Muscle of back (tissue), 11 donors: Measurements from ENCODE around the gene RNU11. TPM values are rescaled to one million over a fixed set of nuclear protein-coding genes. Genes with fewer than 3 reads are reported as not detected.
"Not testable (repeated sequence)": the region's sequence is repeated elsewhere in the genome, so short reads cannot be mapped to it uniquely, and the experiment has no call there.

ENCODE experiments used
- DNase-seq, 3 donors: peaks; one replicate each; pipeline versions ENCODE4 v3.0.0 to v3.0.0-alpha.2; 2013
- polyA plus RNA-seq, 10 donors: library from polyadenylated mRNA; unstranded; fragments of 120-200 nt; gene quantifications; one replicate each; pipeline ENCODE4 v1.2.1, GENCODE V29; 2013; ENCODE audit not compliant: insufficient read length in 10 of 10

Gene RNU11
- polyA plus RNA-seq, 10 donors = not detected

GRCh38 chr1:28656335-28656734, 7.9 kb downstream of the RNU11 start:
- DNase-seq = no peak

DNA sequence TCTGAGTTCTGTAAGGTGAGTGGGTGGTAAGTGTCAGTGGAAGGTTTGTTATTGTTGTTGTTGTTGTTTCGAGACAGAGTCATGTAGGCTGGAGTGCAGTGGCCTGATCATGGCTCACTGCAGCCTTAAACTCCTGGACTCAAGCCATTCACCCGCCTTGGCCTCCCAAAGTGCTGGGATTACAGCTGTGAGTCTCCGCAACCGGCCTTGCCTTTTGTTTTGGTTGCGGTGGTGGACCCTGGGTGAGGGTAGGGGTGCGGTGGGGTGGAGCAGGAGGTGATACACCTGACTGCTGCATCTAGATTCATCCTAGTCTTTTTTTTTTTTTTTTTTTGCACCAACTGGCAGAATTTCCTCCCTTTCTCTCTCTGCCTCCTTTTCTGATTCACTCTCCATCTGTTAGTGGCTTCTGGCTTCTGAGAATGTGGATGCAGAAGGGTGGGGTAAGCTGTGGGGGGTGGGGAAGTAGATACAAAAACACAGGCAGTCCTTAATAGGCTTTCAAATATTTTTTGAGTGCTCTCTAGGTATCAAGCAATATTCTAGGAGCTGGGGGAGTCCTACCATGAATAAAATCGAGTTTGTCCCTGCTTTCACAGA, 15.6 kb downstream of the RNU11 start:
- no peak for DNase-seq

- no peak for DNase-seq
These were observed 18.4 kb downstream of the RNU11 start for GRCh38 chr1:28666806-28667205.

- DNase-seq = peak; percentile 87 to 95 (median 88)
These were observed 20.0 kb downstream of the RNU11 start, which contains the start of gene GMEB1 for GRCh38 chr1:28668191-28668955. GMEB1 (plus strand) TSS chr1:28668784; CDS start chr1:28683613, 14,829 bp downstream.

DNA sequence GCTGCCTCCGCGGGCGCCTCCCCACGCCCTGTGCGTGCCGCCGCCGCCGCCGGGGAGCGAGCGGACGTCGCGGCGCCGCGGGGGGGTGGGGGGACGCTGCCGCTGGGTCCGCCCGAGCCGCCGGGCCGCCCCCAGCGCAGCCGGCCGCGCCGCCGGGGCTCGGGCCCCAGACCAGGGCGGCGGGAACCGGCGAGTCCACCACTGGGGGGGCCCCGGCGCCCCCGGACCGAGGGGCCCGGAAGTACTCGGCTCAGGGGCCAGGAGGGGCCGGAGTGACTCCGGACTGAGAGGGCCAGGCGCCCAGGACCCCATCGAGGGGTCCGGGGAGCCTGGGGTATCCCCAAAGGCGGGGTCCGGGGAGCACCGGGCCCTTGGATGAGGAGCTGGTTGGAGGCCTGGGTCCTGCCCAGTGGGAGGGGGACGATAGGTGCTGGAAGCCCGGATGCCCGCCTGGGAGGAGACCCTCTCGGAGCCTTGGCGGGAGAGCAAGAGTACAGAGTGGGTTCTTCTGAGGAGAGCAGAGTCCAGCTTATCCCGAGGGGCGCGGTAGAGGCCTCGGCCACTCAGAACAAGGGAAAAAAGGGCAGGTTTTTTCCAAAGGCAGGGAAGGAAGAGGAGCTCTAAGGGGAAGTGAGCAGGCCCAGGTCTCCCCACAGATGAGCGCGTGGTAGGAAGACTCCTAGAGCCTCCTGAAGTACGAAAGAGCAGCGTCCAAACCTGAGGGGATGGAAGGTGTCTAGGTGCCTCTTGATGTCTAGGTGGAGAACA, 20.7 kb downstream of the RNU11 start:
- DNase-seq = peak; percentile 35 to 88 (median 58)

- no peak for DNase-seq
These were observed 22.9 kb downstream of the RNU11 start for GRCh38 chr1:28671254-28671780.

DNA sequence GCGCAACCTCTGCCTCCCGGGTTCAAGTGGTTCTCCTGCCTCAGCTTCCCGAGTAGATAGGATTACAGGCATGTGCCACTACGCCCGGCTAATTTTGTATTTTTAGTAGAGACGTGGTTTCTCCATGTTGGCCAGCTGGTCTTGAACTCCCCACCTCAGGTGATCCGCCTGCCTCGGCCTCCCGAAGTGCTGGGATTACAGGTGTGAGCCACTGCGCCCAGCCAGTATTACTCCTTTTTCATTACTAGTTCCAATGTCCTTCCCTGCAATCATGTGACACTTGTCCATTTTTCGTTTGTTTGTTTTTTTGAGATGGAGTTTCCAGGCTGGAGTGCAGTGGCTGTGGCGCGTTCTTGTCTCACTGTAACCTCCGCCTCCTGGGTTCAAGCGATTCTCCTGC, 24.6 kb downstream of the RNU11 start:
- not testable (repeated sequence) for DNase-seq

DNA sequence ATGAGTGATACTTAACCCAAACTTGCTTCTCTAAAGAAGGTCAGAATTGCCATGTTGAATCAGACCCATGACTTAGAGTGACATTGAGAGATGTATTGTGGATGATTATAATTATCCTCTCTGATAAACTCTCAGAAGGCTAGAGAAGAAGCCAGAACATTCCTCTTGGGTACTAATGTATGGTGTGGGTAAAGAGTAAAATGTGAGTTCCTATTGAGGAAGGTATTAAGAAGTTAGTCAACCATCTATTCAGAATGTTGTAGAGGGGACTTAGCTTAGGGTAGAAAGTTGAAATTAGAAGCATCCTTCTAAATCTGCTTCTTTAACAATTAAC, 27.5 kb downstream of the RNU11 start:
- DNase-seq = no peak

GRCh38 chr1:28680151-28680550, 31.8 kb downstream of the RNU11 start:
- DNase-seq = no peak

- DNase-seq = no peak
These were observed 34.4 kb downstream of the RNU11 start for GRCh38 chr1:28682840-28683239.

DNA sequence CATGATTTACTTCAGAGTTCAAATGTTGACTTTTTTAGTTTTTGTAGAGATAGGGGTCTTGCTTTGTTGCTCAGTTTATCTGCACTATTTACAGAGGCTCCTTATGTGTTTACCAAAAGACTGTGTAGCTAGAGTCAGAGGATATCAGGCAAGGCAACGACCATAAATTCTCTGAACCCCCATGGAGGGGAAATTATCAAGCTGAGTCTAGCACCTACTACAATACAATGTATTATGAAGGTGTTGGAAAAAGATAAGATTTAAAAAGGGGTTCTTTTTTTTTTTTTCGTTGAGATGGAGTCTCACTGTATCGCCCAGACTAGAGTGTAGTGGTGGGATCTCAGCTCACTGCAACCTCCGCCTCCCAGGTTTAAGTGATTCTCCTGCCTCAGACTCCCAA, 36.5 kb downstream of the RNU11 start:
- no peak for DNase-seq

- not testable (repeated sequence) for DNase-seq
These were observed 43.2 kb downstream of the RNU11 start for GRCh38 chr1:28691627-28692026.

Other genes starting within 250 kb of the RNU11 start
- gene RCC1, start 142.6 kb upstream of the RNU11 start, polyA plus RNA-seq = 10 to 100 TPM; 19.5 to 33.6 (median 23.8) TPM
- gene TRNAU1AP, start 95.5 kb upstream of the RNU11 start, polyA plus RNA-seq = 10 to 100 TPM; 15.8 to 26.9 (median 18.9) TPM
- 1 to 10 TPM; 5.7 to 9.0 (median 7.4) TPM for gene RAB42, start 56.3 kb upstream of the RNU11 start, polyA plus RNA-seq
- gene TAF12, start 5.5 kb upstream of the RNU11 start, polyA plus RNA-seq = 10 to 100 TPM; 24.5 to 33.0 (median 27.3) TPM
- gene GMEB1, start 20.2 kb downstream of the RNU11 start, polyA plus RNA-seq = 10 to 100 TPM in 5 of 10 donors, 1 to 10 TPM in 5; 8.9 to 11.5 (median 10.0) TPM
- gene YTHDF2, start 88.3 kb downstream of the RNU11 start, polyA plus RNA-seq = 10 to 100 TPM; 45.1 to 63.8 (median 52.1) TPM
- gene OPRD1, start 163.6 kb downstream of the RNU11 start, polyA plus RNA-seq = under 1 TPM; 0.17 to 0.74 (median 0.39) TPM